Endothelial cell of umbilical vein (primary cell): ENCODE data around the gene FGFR3. TPM values are rescaled to one million over a fixed set of nuclear protein-coding genes. Genes with fewer than 3 reads are reported as not detected.

Experiments used
- BruUV-seq: library from RNA; stranded (reverse); fragments of 400-500 nt; replicated peaks from 2 replicates; lab custom pipeline; 2021; lab: Mats Ljungman, UMichigan
- CTCF ChIA-PET: fragments of 300-600, 350-600 bp; sonication (Branson Sonifier 250); formaldehyde crosslinking; loops from one replicate; lab custom pipeline; 2021; ENCODE audit warnings: antibody characterized with exemption, inconsistent platforms; lab: Charles Lee
- POLR2A ChIA-PET: fragments of 300-600, 350-600 bp; sonication (Branson Sonifier 250); formaldehyde crosslinking; loops from one replicate; lab custom pipeline; 2021; ENCODE audit warnings: antibody characterized with exemption, inconsistent platforms; lab: Charles Lee
- DNase-seq: peaks from one replicate; pipeline ENCODE4 v3.0.0-alpha.2; 2011; ENCODE audit warnings: low read depth, low spot score
- FAIRE-seq: peaks from 2 replicates; lab custom pipeline; 2011; peaks lifted over from hg19 to GRCh38; lab: Jason Lieb, UNC
- H2AFZ ChIP-seq: 2 replicates; pipeline ENCODE4 v1.6.0; 2012; ENCODE audit warnings: low read depth, low read length, control low read depth, inconsistent platforms
- H3K27ac ChIP-seq: 2 replicates; pipeline ENCODE4 v1.5.1; 2011; ENCODE audit warnings: low read depth, mild to moderate bottlenecking, control low read depth, low read length, moderate library complexity; ENCODE audit not compliant: insufficient read depth
- H3K27me3 ChIP-seq, 2 experiments: 2 replicates each; pipeline versions ENCODE4 v1.6.0 to v1.6.1; 2011; ENCODE audit warnings: low read length in 2 of 2, mixed read lengths in 1 of 2; ENCODE audit not compliant: control insufficient read depth in 2 of 2, insufficient read depth in 2 of 2
- H3K36me3 ChIP-seq, 2 experiments: 2 replicates in 1 of 2; 3 replicates in 1 of 2; pipeline ENCODE4 v1.5.1; 2011; ENCODE audit warnings: low read length in 2 of 2, mild to moderate bottlenecking in 1 of 2, moderate library complexity in 1 of 2; ENCODE audit not compliant: control insufficient read depth in 2 of 2, insufficient read depth in 2 of 2; ENCODE audit errors: extremely low read depth in 1 of 2
- H3K4me1 ChIP-seq: 3 replicates; pipeline ENCODE4 v1.5.1; 2011; ENCODE audit warnings: mild to moderate bottlenecking, low read length; ENCODE audit not compliant: control insufficient read depth, insufficient read depth; ENCODE audit errors: extremely low read depth
- H3K4me2 ChIP-seq: 2 replicates; pipeline ENCODE4 v1.6.1; 2011; ENCODE audit warnings: low read length, control low read depth, mixed read lengths; ENCODE audit not compliant: insufficient read depth
- H3K4me3 ChIP-seq, 3 experiments: fragments of 200-600 bp in 1 of 3; sonication (generic), shearing (Covaris generic) in 1 of 3; replicated peaks in 1 of 3; 2 replicates each; pipeline ENCODE4 v1.5.1; 2011 to 2016; ENCODE audit warnings: control low read depth in 3 of 3, low read length in 3 of 3, mild to moderate bottlenecking in 2 of 3, inconsistent platforms in 1 of 3, low read depth in 1 of 3, moderate library complexity in 1 of 3; ENCODE audit not compliant: insufficient read depth in 1 of 3
- H3K79me2 ChIP-seq: 2 replicates; pipeline ENCODE4 v1.6.0; 2012; ENCODE audit warnings: low read length, inconsistent platforms; ENCODE audit not compliant: control insufficient read depth, insufficient read depth
- H3K9ac ChIP-seq: replicated peaks from 2 replicates; pipeline ENCODE3; 2011; ENCODE audit warnings: low read length, control low read depth; ENCODE audit not compliant: insufficient read depth; ENCODE audit errors: extremely low read depth
- H3K9me1 ChIP-seq: replicated peaks from 3 replicates; pipeline ENCODE4 v1.6.0; 2011; ENCODE audit warnings: mild to moderate bottlenecking, low read length; ENCODE audit not compliant: control insufficient read depth, insufficient read depth; ENCODE audit errors: extremely low read depth
- H3K9me3 ChIP-seq: replicated peaks from 2 replicates; pipeline ENCODE4 v1.5.1; 2012; ENCODE audit warnings: low read length, inconsistent platforms; ENCODE audit not compliant: control insufficient read depth, insufficient read depth
- H4K20me1 ChIP-seq: replicated peaks from 2 replicates; pipeline ENCODE3; 2011; ENCODE audit warnings: mild to moderate bottlenecking, low read length; ENCODE audit not compliant: control insufficient read depth, insufficient read depth; ENCODE audit errors: extremely low read depth
- CTCF ChIP-seq, 2 donors: IDR thresholded peaks; 1 replicate in 1 of 2; 2 replicates in 1 of 2; pipeline ENCODE4 v1.5.1; 2011; ENCODE audit warnings: low read length in 2 of 2, mild to moderate bottlenecking in 2 of 2, moderate library complexity in 2 of 2, control low read depth in 1 of 2, inconsistent platforms in 1 of 2, low read depth in 1 of 2; ENCODE audit not compliant: insufficient read depth in 1 of 2; ENCODE audit errors: extremely low read depth in 1 of 2
- MYC ChIP-seq: IDR thresholded peaks from one replicate; pipeline ENCODE4 v1.6.1; 2011; ENCODE audit warnings: mild to moderate bottlenecking, low read depth, low read length
- POLR2A ChIP-seq: IDR thresholded peaks from 2 replicates; pipeline ENCODE4 v1.6.1; 2012; ENCODE audit warnings: low read depth, mild to moderate bottlenecking, control low read depth, low read length
- POLR2AphosphoS5 ChIP-seq: IDR thresholded peaks from 2 replicates; pipeline ENCODE4 v1.6.1; 2012; ENCODE audit warnings: low read depth, mild to moderate bottlenecking, control low read depth, low read length, moderate library complexity; ENCODE audit not compliant: insufficient read depth
- dilution Hi-C: fragments of 300-500 bp; cut with MboI; formaldehyde crosslinking; loops from one replicate; pipeline ENCODE4 v1.15.0; 2019; ENCODE audit warnings: low sequenced_read_pairs; ENCODE audit not compliant: extremely low pct_ligation_motif_present
- intact Hi-C: fragments of 100-400 bp; cut with micrococcal nuclease; formaldehyde crosslinking; loops from one replicate; pipeline ENCODE4 v1.10.0; 2022
- polyA plus RNA-seq, 4 experiments: library from polyadenylated mRNA; depleted of rRNA in 3 of 4; stranded (reverse) in 3 of 4; unstranded in 1 of 4; fragments of >200 nt; gene quantifications; 2 replicates each; pipeline versions ENCODE4 v1.2.1 to v1.2.3, GENCODE V29; 2011 to 2012; ENCODE audit warnings: missing spikeins in 1 of 4
- total RNA-seq: library from RNA; stranded (reverse); gene quantifications from 2 replicates; pipeline ENCODE4 v1.2.3, GENCODE V29; 2021

The FGFR3 gene
- total and polyA plus RNA-seq, 2 donors (not counting 3 experiments of a cell fraction or from before 2014, with no cell fraction given), result 0.73 to 1.2 TPM

- Histone ChIP-seq H3K4me1 (no peaks in the 10 kb centered on the region), H3K27me3 (no peaks in the 10 kb centered on the region), H3K36me3 (peaks cover 0 to 6% of the 10 kb centered on the region in 2 experiments), H3K4me3 (no peak overlapping the region), H3K79me2 (no peaks in the 10 kb centered on the region), H3K27ac (no peak overlapping the region), H3K9me1 (no peaks in the 10 kb centered on the region), H3K9ac (no peak overlapping the region), H3K4me2 (no peak overlapping the region), H3K9me3 (no peaks in the 10 kb centered on the region), H4K20me1 (no peaks in the 10 kb centered on the region), H2AFZ (no peak overlapping the region)
- intact Hi-C loops, result no loop called here
- no peak for DNase-seq
- POLR2A ChIA-PET, result interaction anchor here (1.0 kb wide), 1 partner anchor 60 kb away, joined by 5 read pairs; no protein-coding TSS in a partner anchor
- CTCF ChIA-PET, result interaction anchor here (0.7 to 9.5 kb wide), 18 partner anchors 9 to 115 kb away, joined by 3 to 198 read pairs (median 4); partner anchors contain the start of gene FGFR3
- BruUV-seq, result no TSS peak
- FAIRE-seq, result no peak
- dilution Hi-C loops, result no loop called here
- TF ChIP-seq CTCF (IDR thresholded peaks at IDR 0.05; ENCODE audit: extremely low read depth in 1 of 2, insufficient read depth in 1 of 2, low read depth in 1 of 2, low read length in 2 of 2) (no peak), POLR2A (no peak), MYC (no peak), POLR2AphosphoS5 (no peak)
Observed at GRCh38 chr4:1808851-1809753, 16.0 kb downstream of the FGFR3 start.
